HEK293 (cell line): ENCODE measurements around the gene KIAA1191.
A peak's percentile ranks its signal among the peaks of the same experiment; 100 is the strongest.

Source experiments
- CTCF ChIA-PET: fragments of 350-600 bp; formaldehyde crosslinking; extraction: SDS; loops from one replicate; lab custom pipeline; 2021; ENCODE audit warnings: antibody characterized with exemption; lab: Yijun Ruan, JAX
- POLR2A ChIA-PET: fragments of 300-600 bp; formaldehyde crosslinking; extraction: SDS; loops from one replicate; lab custom pipeline; 2020; ENCODE audit warnings: antibody characterized with exemption, inconsistent platforms; lab: Yijun Ruan, JAX
- H3K27ac ChIP-seq: fragments of 200-500 bp; sonication (Bioruptor generic); 2 replicates; pipeline ENCODE4 v1.5.1; 2014; ENCODE audit warnings: low read depth, low read length, control low read depth, inconsistent platforms; ENCODE audit errors: extremely low read depth
- H3K36me3 ChIP-seq, 2 experiments: fragments of 200-500 bp in 1 of 2; sonication (Bioruptor generic) in 1 of 2; 1 replicate in 1 of 2; 2 replicates in 1 of 2; pipeline ENCODE4 v1.5.1; 2014 to 2017; ENCODE audit warnings: inconsistent platforms in 2 of 2, low read length in 2 of 2; ENCODE audit not compliant: control insufficient read depth in 2 of 2, insufficient read depth in 1 of 2
- H3K4me1 ChIP-seq: fragments of 200-500 bp; sonication (Bioruptor generic); 2 replicates; pipeline ENCODE4 v1.5.1; 2014; ENCODE audit warnings: mild to moderate bottlenecking, low read length, inconsistent platforms; ENCODE audit not compliant: control insufficient read depth, insufficient read depth
- H3K4me3 ChIP-seq: 2 replicates; pipeline ENCODE4 v1.5.1; 2011; ENCODE audit warnings: low read depth, mild to moderate bottlenecking, control low read depth, low read length, moderate library complexity
- H3K9me3 ChIP-seq: fragments of 200-500 bp; sonication (Bioruptor generic); 2 replicates; pipeline ENCODE4 v1.5.1; 2014; ENCODE audit warnings: low read depth, low read length, inconsistent platforms; ENCODE audit not compliant: control insufficient read depth, insufficient read depth
- PRDM1 ChIP-seq: fragments of 450-650 bp; formaldehyde crosslinking; IDR thresholded peaks from 2 replicates; pipeline ENCODE4; 2016; ENCODE audit warnings: missing biosample characterization, missing genetic modification characterization
- ZFP37 ChIP-seq: fragments of 450-650 bp; formaldehyde crosslinking; IDR thresholded peaks from 2 replicates; pipeline ENCODE4 v1.5.1; 2016; ENCODE audit warnings: missing biosample characterization, missing genetic modification characterization
- ZNF362 ChIP-seq: fragments of 450-650 bp; formaldehyde crosslinking; IDR thresholded peaks from 2 replicates; pipeline ENCODE4 v1.5.1; 2016; ENCODE audit warnings: missing biosample characterization, missing genetic modification characterization
- ZNF48 ChIP-seq: fragments of 450-650 bp; formaldehyde crosslinking; IDR thresholded peaks from 2 replicates; pipeline ENCODE4 v1.5.1; 2016; ENCODE audit warnings: missing biosample characterization, missing genetic modification characterization
- ZNF629 ChIP-seq: fragments of 450-650 bp; formaldehyde crosslinking; IDR thresholded peaks from 2 replicates; pipeline ENCODE4 v1.5.1; 2017; ENCODE audit warnings: missing biosample characterization, missing genetic modification characterization
- ZNF692 ChIP-seq: fragments of 450-650 bp; formaldehyde crosslinking; IDR thresholded peaks from 2 replicates; pipeline ENCODE4 v1.5.1; 2016; ENCODE audit warnings: missing biosample characterization, missing genetic modification characterization
- TF ChIP-seq, protein P1 (sequence below): fragments of 450-650 bp; formaldehyde crosslinking; IDR thresholded peaks from 2 replicates; pipeline ENCODE4 v1.5.1; 2016; ENCODE audit warnings: missing biosample characterization, missing genetic modification characterization
- TF ChIP-seq, protein P2 (sequence below): fragments of 450-650 bp; formaldehyde crosslinking; IDR thresholded peaks from 2 replicates; pipeline ENCODE4 v1.5.1; 2016; ENCODE audit warnings: missing biosample characterization, missing genetic modification characterization

Gene KIAA1191

DNA sequence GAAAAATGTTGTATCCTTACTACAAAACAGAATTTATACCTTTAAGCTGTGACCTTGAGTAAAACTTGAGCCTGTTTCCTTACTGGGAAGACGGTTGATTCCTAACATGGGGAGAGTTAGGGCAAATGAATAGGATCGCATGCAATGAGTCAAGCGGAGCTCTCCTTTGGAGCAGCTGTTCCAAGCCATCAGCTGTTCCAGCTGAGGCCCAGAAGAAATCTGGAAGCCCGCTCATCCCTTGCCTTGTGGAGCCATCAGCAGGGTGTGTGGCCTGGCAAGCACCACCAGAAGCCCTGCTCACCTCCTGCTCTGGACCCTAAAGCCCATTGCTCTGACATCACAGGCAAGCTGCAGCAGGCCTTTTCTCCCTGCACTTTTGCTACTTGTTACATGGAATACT lies 8.0 kb downstream of the KIAA1191 start:
- Histone ChIP-seq H3K27ac (no peak overlapping the region), H3K9me3 (no peaks in the 10 kb centered on the region), H3K4me3 (no peak overlapping the region), H3K36me3 (peaks cover 36 to 99% of the 10 kb centered on the region in 2 experiments), H3K4me1 (no peaks in the 10 kb centered on the region; the same call in 1 of the 2 replicates)
- CTCF ChIA-PET: interaction anchor here (0.6 kb wide), 1 partner anchor 307 kb away, joined by 3 read pairs; no protein-coding TSS in a partner anchor
- TF ChIP-seq PRDM1 (tag by site-specific recombination) (peak; percentile 51; the same call in 1 of the 2 replicates), ZNF48 (no peak)
- POLR2A ChIA-PET: interaction anchor here (0.6 to 1.6 kb wide), 2 partner anchors 9 to 60 kb away, joined by 3 to 5 read pairs; no protein-coding TSS in a partner anchor

DNA sequence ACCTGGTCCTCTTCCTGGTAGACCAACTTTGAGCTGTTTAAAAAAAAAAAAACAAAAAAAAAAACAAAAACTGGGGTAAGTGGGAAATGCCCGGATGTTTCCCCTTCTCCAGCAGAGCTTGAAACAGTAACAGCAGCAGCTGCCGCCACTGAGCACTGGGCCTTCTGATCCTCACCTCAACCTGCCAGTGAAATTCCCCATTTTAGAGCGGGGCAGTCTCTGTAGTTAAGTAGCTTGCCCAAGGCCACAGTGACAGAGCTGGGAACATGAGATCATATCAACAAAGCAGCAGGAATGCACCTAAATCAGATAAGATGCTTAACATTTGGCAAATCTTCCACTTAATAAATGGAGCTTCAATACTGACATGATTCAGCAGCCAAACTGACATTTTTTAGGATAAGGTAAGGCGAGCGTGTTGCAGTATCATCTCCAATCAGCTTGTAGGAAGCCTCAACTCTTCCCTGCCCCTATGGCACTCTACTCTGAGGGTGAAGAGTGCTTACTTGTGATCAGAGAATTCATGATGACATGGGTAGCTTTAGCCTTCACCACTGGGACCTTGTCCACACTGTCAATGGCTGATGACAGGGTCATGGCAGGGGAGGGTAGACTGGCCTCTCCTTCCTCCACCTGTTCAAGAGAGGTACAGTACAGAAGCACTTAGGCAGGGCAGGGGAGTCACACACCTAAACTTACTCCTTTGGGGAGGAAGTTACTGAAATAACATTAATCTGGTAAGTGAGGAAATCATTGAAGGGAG lies 9.3 kb downstream of the KIAA1191 start:
- Histone ChIP-seq H3K9me3 (no peaks in the 10 kb centered on the region), H3K27ac (no peak overlapping the region), H3K36me3 (peaks cover 31 to 99% of the 10 kb centered on the region in 2 experiments), H3K4me3 (no peak overlapping the region), H3K4me1 (no peaks in the 10 kb centered on the region; the same call in 1 of the 2 replicates)
- POLR2A ChIA-PET: interaction anchor here (0.7 to 2.5 kb wide), 4 partner anchors 9 to 185 kb away, joined by 3 to 24 read pairs (median 4); partner anchors contain the start of genes KIAA1191 and RNF44
- TF ChIP-seq ZFP37 (0 out of 2 replicates have a peak, but pooled peaks have one; percentile 15), ZNF692 (tag by site-specific recombination) (peak; percentile 69; the same call in 1 of the 2 replicates), ZNF362 (peak; percentile 69; the same call in 1 of the 2 replicates), ZNF629 (tag by site-specific recombination) (0 out of 2 replicates have a peak, but pooled peaks have one; percentile 34)
- TF ChIP-seq, protein P1, sequence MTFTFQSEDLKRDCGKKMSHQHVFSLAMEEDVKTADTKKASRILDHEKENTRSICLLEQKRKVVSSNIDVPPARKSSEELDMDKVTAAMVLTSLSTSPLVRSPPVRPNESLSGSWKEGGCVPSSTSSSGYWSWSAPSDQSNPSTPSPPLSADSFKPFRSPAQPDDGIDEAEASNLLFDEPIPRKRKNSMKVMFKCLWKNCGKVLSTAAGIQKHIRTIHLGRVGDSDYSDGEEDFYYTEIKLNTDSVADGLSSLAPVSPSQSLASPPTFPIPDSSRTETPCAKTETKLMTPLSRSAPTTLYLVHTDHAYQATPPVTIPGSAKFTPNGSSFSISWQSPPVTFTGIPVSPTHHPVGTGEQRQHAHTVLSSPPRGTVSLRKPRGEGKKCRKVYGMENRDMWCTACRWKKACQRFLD (tag by site-specific recombination): no peak
- CTCF ChIA-PET: no interaction called here

DNA sequence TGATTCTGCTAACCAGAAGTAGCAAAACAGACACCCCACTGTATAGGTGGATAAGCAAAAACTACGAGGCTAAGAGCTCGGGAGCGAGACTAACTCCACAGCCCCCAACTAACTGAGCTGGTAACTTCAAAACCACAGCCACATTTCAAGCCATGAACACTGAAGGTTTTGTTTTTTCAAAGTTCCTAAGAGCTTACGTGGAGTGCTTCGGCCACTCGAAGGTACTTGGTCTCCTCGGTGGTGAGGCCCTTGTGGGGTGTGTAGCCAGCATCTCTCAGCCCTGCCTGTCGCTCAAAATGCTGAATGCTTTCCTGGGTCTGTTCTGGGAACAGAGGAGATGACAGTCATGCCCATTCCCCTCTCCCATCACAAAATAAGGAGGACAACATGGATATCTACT lies 11.1 kb downstream of the KIAA1191 start:
- POLR2A ChIA-PET: interaction anchor here (2.5 kb wide), 1 partner anchor 11 kb away, joined by 24 read pairs; the partner anchor contains the start of gene KIAA1191
- H3K9me3 ChIP-seq: no peaks in the 10 kb centered on the region
- CTCF ChIA-PET: interaction anchor here (1.5 kb wide), 1 partner anchor 621 kb away, joined by 4 read pairs; no protein-coding TSS in a partner anchor
- no peak overlapping the region for H3K4me3 ChIP-seq
- H3K27ac ChIP-seq: no peak overlapping the region
- H3K36me3 ChIP-seq: peaks cover 36 to 98% of the 10 kb centered on the region in 2 experiments
- H3K4me1 ChIP-seq: no peaks in the 10 kb centered on the region
- TF ChIP-seq, protein P2, sequence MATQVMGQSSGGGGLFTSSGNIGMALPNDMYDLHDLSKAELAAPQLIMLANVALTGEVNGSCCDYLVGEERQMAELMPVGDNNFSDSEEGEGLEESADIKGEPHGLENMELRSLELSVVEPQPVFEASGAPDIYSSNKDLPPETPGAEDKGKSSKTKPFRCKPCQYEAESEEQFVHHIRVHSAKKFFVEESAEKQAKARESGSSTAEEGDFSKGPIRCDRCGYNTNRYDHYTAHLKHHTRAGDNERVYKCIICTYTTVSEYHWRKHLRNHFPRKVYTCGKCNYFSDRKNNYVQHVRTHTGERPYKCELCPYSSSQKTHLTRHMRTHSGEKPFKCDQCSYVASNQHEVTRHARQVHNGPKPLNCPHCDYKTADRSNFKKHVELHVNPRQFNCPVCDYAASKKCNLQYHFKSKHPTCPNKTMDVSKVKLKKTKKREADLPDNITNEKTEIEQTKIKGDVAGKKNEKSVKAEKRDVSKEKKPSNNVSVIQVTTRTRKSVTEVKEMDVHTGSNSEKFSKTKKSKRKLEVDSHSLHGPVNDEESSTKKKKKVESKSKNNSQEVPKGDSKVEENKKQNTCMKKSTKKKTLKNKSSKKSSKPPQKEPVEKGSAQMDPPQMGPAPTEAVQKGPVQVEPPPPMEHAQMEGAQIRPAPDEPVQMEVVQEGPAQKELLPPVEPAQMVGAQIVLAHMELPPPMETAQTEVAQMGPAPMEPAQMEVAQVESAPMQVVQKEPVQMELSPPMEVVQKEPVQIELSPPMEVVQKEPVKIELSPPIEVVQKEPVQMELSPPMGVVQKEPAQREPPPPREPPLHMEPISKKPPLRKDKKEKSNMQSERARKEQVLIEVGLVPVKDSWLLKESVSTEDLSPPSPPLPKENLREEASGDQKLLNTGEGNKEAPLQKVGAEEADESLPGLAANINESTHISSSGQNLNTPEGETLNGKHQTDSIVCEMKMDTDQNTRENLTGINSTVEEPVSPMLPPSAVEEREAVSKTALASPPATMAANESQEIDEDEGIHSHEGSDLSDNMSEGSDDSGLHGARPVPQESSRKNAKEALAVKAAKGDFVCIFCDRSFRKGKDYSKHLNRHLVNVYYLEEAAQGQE (tag by site-specific recombination): no peak
